HG02678 (cell line): Measurements from ENCODE around the gene KXD1.
"Not testable (repeated sequence)": the region's sequence is repeated elsewhere in the genome, so short reads cannot be mapped to it uniquely, and the experiment has no call there.

Experiments used
- ATAC-seq: cut with Tn5 transposase; IDR thresholded peaks from one replicate; pipeline ENCODE4 v1.9.1; 2021; ENCODE audit warnings: mild to moderate bottlenecking, moderate library complexity; ENCODE audit not compliant: unreplicated experiment

The KXD1 gene

DNA sequence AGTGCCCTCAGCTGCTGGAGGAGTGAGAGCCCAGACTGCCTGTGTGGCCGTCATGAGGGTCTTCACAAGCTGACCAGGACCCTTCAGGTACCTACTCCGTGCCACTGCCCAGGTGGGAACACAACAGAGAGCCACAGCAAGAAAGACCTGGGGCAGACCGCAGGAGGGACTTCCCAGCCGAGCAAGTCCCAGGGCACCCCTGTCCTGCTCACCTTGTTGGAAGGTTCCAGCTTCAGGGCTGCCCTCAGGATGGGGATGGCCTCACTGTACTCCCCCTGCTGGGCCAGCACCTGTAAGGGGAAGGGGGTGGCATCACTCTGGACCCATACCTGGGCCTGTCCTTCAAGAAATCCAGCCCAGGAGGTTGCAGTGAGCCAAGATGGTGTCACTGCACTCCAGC lies 24.6 kb upstream of the KXD1 start:
- ATAC-seq = no peak

- ATAC-seq = no peak
Measured at GRCh38 chr19:18536475-18536874, 21.2 kb upstream of the KXD1 start.

GRCh38 chr19:18537431-18537830 lies 20.2 kb upstream of the KXD1 start:
- ATAC-seq = no peak

DNA sequence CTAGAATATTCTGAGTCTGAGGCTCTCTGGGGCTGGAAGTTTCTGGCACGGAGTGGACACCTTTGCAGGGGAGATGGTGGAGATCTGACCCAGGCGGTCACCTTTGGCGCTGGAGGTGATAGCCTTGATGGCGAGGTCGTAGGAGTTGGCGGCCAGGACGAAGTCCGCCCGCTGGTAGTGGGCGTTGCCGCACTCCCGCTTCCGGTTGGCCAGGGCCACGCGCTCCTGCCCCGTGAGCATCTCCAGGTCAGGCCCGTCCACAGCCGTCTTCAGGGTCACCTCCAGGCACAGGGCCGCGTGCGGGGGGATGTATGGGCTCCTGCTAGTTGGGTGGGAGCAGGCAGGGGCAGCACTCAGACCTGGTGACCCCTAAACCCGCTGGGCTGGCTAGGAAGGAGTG lies 19.6 kb upstream of the KXD1 start:
- no peak for ATAC-seq

DNA sequence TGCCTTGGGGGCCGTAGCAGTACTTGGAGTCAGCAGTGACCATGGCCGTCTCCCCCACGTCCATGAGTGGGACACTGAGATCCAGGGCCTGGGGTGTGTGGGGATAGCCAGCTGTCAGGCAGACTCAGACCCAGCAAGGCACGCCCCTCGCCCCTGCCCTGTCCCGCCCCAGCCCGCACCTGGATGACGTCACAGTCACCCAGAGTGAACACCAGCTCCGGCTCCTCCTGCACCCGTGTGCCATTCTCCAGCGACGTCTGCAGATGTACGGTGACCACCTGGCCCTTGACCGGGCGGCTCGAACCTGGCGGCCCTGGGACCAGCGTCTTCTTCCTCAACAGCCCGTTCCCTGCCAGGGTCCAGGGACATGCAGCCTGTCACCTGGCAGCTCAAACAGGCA lies 18.3 kb upstream of the KXD1 start:
- ATAC-seq = no peak

GRCh38 chr19:18540200-18540599 lies 17.5 kb upstream of the KXD1 start:
- not testable (repeated sequence) for ATAC-seq

DNA sequence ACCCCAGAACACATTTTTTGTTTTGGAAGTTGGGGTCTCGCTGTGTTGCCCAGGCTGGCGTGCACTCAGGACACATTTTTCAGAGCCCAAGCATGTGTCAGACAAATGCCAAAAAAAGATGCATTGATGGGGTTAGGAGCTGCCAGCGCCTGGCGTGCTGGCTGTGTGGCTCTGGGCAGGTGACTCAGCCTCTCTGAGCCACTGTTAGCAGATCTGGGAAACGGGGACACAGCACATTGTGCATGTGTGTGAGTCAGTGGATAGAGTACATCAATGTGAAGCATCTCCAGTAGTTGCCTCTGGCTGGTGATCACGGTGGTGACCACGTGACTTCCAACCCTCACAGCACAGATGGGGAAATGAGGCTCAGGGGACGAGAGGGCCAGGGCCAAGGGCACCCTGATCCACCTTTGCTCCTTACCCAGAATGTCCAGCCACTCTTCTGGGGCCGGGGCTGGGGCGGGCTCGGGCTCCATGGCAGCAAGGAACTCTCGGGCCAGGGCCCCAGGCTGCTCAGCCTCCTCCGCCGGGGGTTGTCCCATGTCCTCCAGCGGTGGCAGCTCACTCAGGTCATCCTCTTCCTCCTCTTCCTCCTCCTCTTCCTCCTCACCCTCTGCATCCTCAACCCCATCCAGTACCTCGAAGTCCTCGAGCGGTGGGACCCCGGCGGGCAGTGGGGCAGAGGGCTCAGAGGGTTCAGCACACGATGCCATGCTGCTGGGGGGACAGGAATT lies 16.2 kb upstream of the KXD1 start:
- ATAC-seq = no peak

GRCh38 chr19:18541992-18542940 lies 15.4 kb upstream of the KXD1 start:
- no peak for ATAC-seq

DNA sequence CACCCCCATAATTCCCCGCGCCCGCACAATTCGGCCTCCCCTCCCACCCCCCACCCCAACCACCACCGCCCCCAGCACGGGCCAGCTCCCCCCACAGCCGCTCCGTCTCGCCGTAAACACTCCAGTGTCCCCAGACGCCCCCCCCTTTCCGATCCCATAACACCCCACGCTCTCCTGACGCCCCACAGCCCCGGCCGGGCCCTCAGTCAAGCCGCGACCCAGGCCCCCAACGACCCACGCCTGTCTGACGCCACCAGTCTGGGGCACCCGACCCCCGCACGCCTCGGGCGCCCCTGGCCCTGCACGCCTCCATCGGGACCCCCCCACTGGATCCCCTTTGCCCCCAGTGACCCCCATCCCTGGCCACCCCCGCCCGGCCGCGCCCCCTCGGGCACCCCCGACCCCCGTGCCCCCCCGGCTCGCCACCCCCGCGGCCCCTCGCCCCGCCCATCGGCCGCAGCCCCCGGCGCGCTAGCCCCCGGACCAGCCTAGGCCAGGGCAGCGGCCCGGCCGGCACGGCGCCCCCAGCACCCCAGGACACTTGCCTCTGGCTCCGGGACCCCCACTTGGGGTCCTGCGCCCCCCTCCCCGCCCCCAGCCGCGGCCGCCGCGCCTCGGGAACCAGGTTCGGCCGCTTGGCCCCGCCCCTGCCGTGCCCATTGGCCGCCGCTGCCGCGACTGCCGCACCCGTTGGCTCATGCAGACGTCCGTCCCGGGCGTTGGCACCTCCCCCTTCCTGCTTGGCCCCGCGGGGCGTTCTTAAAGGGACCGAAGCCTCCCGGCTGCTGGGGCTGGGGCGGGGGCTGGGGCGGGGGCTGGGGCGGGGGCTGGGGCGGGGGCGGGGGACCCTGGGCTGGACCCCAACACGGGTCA lies 14.5 kb upstream of the KXD1 start, which contains the start of gene FKBP8:
Gene FKBP8, minus strand, starts transcription at position 633 of the 873 bp plus-strand sequence. CDS start 1,603 bp downstream, outside the sequence.
- peak; percentile 97 for ATAC-seq

DNA sequence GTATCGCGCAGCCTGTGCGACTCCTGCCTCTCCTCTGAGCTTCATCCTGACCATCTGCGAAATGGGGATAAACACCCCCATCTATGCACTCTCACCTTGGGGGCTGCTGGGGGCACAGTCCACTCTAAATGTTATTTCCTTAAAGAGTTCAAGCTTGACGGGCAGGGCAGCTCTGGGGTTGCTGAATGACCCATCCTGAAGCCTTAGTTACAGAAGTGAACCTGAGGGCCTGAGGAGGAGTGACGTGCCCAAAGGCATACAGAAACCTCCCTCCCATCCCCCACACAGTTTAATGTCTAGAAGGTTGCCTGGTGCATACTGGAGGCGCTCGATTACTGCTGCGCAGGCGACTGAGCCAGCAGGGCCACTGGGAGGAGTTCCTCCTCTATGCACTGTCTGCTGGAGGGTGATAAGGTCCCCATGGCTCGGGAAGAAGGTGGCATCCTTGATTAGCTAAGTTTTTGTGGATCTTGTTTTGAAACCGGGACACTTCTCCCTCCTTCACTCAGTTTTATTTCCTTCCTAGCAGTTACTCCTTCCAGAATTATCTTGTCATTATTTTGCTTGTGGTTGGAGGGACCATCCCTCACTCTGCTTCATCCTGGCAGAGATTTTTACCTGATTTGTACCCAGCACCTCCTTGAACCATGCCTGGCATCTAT lies 13.7 kb upstream of the KXD1 start:
- peak; percentile 41 for ATAC-seq

- ATAC-seq = no peak
Measured at GRCh38 chr19:18551631-18552030, 6.0 kb upstream of the KXD1 start.

- ATAC-seq = no peak
Measured at GRCh38 chr19:18558202-18558555, 509 bp downstream of the KXD1 start.

DNA sequence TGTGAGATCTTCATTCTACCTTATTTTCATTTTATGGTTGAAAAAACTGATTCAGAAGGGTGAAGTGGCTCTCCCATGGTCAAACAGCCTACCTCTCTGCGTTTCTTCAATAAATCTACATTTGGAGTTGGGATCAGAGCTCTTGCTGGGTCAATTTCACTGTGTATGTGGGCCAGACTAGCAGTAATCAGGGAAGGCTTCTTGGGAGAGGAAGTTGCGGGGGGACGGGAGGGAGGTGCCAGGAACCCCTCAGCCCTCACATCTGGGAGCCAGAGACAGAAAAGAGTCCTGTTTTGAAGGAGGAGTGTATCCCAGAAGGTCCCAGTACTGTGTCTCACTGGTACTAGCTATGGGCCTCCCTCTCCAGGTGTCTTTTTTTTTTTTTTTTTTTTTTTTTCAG lies 934 bp downstream of the KXD1 start:
- no peak for ATAC-seq

DNA sequence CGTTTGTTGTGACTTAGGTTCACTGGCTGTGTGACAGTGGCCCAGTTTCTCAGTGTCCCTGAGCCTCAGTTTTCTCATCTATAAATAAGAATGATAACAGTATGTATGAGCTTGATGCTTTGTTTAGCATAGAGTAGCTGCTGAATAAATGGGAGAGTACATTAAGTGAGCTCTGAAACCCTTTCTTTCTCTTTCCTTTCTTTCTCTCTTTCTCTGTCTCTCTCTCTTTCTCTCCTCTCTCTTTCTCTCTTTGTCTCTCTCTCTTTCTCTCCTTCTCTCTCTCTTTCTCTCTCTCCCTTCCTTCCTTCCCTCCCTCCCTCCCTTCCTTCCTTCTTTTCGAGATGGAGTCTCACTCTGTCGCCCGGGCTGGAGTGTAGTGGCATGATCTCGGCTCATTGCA lies 2.0 kb downstream of the KXD1 start:
- ATAC-seq = no peak

GRCh38 chr19:18562086-18562485 lies 4.4 kb downstream of the KXD1 start:
- ATAC-seq = no peak

- no peak for ATAC-seq
Measured at GRCh38 chr19:18566953-18567352, 9.3 kb downstream of the KXD1 start.

DNA sequence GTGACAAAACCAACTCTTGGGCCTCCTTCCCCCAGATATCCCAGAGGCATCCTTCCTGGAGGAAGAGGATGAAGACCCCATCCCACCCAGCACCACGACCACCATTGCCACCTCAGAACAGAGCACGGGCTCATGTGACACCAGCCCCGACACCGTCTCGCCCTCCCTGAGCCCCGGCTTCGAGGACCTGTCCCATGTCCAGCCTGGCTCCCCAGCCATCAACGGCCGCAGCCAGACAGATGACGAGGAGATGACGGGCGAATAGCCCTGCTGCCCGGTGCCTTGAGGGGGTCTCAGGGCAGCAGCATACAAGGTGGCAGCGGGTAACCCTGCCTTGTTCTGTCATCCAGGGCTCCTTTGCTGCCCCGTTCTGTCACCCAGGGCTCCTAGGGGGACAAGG lies 10.7 kb downstream of the KXD1 start:
- no peak for ATAC-seq

DNA sequence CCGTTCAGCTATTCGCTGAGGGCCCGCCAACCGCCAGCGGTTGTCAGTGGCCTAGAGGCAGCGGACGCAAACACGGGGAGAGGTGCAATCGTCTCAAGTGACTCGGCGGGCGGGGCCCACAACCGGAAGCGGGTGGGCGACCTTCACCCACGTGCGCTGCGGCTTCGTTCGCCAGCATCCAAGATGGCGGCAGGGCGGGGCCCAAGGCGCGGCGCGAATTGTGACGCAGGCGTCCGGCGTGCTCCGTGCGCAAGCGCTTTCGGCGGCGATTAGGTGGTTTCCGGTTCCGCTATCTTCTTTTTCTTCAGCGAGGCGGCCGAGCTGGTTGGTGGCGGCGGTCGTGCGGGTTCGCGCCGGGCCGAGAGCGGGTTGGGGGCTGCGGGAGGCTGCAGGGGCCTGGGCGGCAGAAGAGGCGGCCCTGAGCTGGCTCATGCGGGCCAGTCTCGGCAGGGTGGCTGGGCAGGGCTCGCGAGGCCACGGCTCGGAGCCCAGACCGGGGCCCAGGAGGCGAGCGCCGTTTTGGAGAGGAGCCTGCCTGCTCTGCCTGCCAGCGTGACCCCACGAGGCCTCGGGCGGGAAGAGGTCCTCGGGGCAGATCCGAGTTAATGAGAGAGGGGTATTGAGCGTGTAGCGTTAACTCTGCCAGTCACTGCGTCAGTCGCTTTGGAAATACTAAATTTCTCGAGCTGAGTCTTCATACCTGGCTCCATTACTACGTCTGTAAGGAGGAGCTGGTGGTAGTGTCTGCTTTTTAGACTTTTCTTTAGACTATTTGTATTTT lies 14.1 kb downstream of the KXD1 start, which contains the start of gene UBA52:
Gene UBA52, plus strand, starts transcription at position 294 of the 781 bp plus-strand sequence. CDS start 1,444 bp downstream, outside the sequence.
- peak; percentile 95 for ATAC-seq

DNA sequence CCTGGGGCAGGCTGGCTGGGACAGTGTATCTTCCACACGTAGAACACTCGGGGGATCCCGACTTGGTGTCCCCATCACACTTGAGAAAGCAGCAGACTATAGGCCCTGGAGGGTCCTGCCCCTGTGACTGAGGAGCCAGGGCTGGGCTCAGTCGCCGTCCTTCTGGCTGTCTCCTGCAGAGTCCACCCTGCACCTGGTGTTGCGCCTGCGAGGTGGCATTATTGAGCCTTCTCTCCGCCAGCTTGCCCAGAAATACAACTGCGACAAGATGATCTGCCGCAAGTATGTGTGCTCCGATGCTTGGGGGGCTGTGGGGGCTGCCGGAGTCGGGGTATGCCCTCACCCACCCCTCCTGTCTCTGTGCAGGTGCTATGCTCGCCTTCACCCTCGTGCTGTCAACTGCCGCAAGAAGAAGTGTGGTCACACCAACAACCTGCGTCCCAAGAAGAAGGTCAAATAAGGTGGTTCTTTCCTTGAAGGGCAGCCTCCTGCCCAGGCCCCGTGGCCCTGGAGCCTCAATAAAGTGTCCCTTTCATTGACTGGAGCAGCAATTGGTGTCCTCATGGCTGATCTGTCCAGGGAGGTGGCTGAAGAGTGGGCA lies 17.1 kb downstream of the KXD1 start:
- ATAC-seq = no peak
